Activated naive CD4-positive, alpha-beta T cell treated with anti-CD3 and anti-CD28 coated beads, Interleukin-2, amount 50 U/mL, for 24 hours (primary cell): ENCODE results near the gene PTK6.
A peak's percentile ranks its signal among the peaks of the same experiment; 100 is the strongest.
"Not testable (repeated sequence)": the region's sequence is repeated elsewhere in the genome, so short reads cannot be mapped to it uniquely, and the experiment has no call there.

Experiments
- H3K27ac Mint-ChIP-seq: one replicate; pipeline ENCODE4 v1.8.0; 2021; ENCODE audit warnings: mild to moderate bottlenecking, mixed read lengths
- H3K27me3 Mint-ChIP-seq: one replicate; pipeline ENCODE4 v1.8.0; 2021; ENCODE audit warnings: mixed read lengths
- H3K36me3 Mint-ChIP-seq: one replicate; pipeline ENCODE4 v1.8.0; 2021; ENCODE audit warnings: mixed read lengths
- H3K4me1 Mint-ChIP-seq: one replicate; pipeline ENCODE4 v1.8.0; 2021; ENCODE audit warnings: mixed read lengths
- H3K4me3 Mint-ChIP-seq: one replicate; pipeline ENCODE4 v1.8.0; 2021; ENCODE audit warnings: mild to moderate bottlenecking, mixed read lengths
- H3K9me3 Mint-ChIP-seq: one replicate; pipeline ENCODE4 v1.8.0; 2021; ENCODE audit warnings: mixed read lengths

Gene PTK6

GRCh38 chr20:63519668-63520503 is 17.3 kb downstream of the PTK6 start:
- no peak overlapping the region for H3K27ac Mint-ChIP-seq

GRCh38 chr20:63518946-63519667 is 18.1 kb downstream of the PTK6 start:
- peaks cover 5% of the 10 kb centered on the region for H3K4me1 Mint-ChIP-seq
- peak overlapping the region; percentile 59 for H3K27ac Mint-ChIP-seq
- peaks cover 7% of the 10 kb centered on the region for H3K36me3 Mint-ChIP-seq
- peak overlapping the region; percentile 64 for H3K4me3 Mint-ChIP-seq
- H3K9me3 Mint-ChIP-seq, result no peaks in the 10 kb centered on the region
- no peaks in the 10 kb centered on the region for H3K27me3 Mint-ChIP-seq

More at GRCh38 chr20:63519668-63520503, 17.3 kb downstream of the PTK6 start:
- Mint-ChIP-seq H3K9me3 (no peaks in the 10 kb centered on the region), H3K27me3 (no peaks in the 10 kb centered on the region), H3K36me3 (peaks cover 9% of the 10 kb centered on the region), H3K4me3 (peak overlapping the region; percentile 64), H3K4me1 (peaks cover 5% of the 10 kb centered on the region)

GRCh38 chr20:63518351-63518861 is 18.8 kb downstream of the PTK6 start:
- Mint-ChIP-seq H3K27ac (peak overlapping the region; percentile 59), H3K4me1 (peaks cover 5% of the 10 kb centered on the region), H3K27me3 (no peaks in the 10 kb centered on the region), H3K4me3 (peak overlapping the region; percentile 44), H3K36me3 (peaks cover 3% of the 10 kb centered on the region), H3K9me3 (no peaks in the 10 kb centered on the region)

GRCh38 chr20:63517376-63518309 is 19.5 kb downstream of the PTK6 start:
- Mint-ChIP-seq H3K4me1 (peaks cover 3% of the 10 kb centered on the region), H3K27ac (no peak overlapping the region), H3K27me3 (peaks cover 2% of the 10 kb centered on the region), H3K9me3 (no peaks in the 10 kb centered on the region), H3K36me3 (peaks cover 2% of the 10 kb centered on the region), H3K4me3 (no peak overlapping the region)

GRCh38 chr20:63514520-63514919 is 22.7 kb downstream of the PTK6 start:
- H3K4me1 Mint-ChIP-seq, H3K9me3 Mint-ChIP-seq, H3K4me3 Mint-ChIP-seq, H3K36me3 Mint-ChIP-seq, H3K27ac Mint-ChIP-seq: not testable (repeated sequence)
- H3K27me3 Mint-ChIP-seq, result peaks cover 11% of the 10 kb centered on the region

- Mint-ChIP-seq H3K27me3 (peaks cover 16% of the 10 kb centered on the region), H3K36me3 (no peaks in the 10 kb centered on the region), H3K9me3 (no peaks in the 10 kb centered on the region), H3K4me1 (no peaks in the 10 kb centered on the region), H3K27ac (no peak overlapping the region), H3K4me3 (no peak overlapping the region)
These were observed 24.0 kb downstream of the PTK6 start for GRCh38 chr20:63513207-63513606.

GRCh38 chr20:63509088-63509564 is 28.1 kb downstream of the PTK6 start:
- no peaks in the 10 kb centered on the region for H3K4me1 Mint-ChIP-seq
- H3K9me3 Mint-ChIP-seq, result peaks cover 1% of the 10 kb centered on the region
- H3K27ac Mint-ChIP-seq, result no peak overlapping the region
- H3K27me3 Mint-ChIP-seq, result peaks cover 23% of the 10 kb centered on the region
- H3K4me3 Mint-ChIP-seq, result no peak overlapping the region
- peaks cover under 1% of the 10 kb centered on the region for H3K36me3 Mint-ChIP-seq

- H3K36me3 Mint-ChIP-seq, result peaks cover 1% of the 10 kb centered on the region
- no peak overlapping the region for H3K27ac Mint-ChIP-seq
- H3K4me1 Mint-ChIP-seq, result no peaks in the 10 kb centered on the region
- H3K27me3 Mint-ChIP-seq, result peaks cover 22% of the 10 kb centered on the region
- H3K4me3 Mint-ChIP-seq, result no peak overlapping the region
- peaks cover 4% of the 10 kb centered on the region for H3K9me3 Mint-ChIP-seq
These were observed 29.0 kb downstream of the PTK6 start for GRCh38 chr20:63508072-63508768.

GRCh38 chr20:63507083-63507743 is 30.0 kb downstream of the PTK6 start:
- H3K36me3 Mint-ChIP-seq, result peaks cover 1% of the 10 kb centered on the region
- peaks cover 4% of the 10 kb centered on the region for H3K9me3 Mint-ChIP-seq
- peak overlapping the region; percentile 36 for H3K27ac Mint-ChIP-seq
- no peaks in the 10 kb centered on the region for H3K4me1 Mint-ChIP-seq
- H3K4me3 Mint-ChIP-seq, result no peak overlapping the region
- H3K27me3 Mint-ChIP-seq, result peaks cover 21% of the 10 kb centered on the region

GRCh38 chr20:63505723-63506122 is 31.5 kb downstream of the PTK6 start:
- H3K36me3 Mint-ChIP-seq, result peaks cover 1% of the 10 kb centered on the region
- H3K9me3 Mint-ChIP-seq, result peaks cover 4% of the 10 kb centered on the region
- H3K4me3 Mint-ChIP-seq, result no peak overlapping the region
- H3K4me1 Mint-ChIP-seq, result no peaks in the 10 kb centered on the region
- no peak overlapping the region for H3K27ac Mint-ChIP-seq
- peaks cover 20% of the 10 kb centered on the region for H3K27me3 Mint-ChIP-seq

- peaks cover 4% of the 10 kb centered on the region for H3K9me3 Mint-ChIP-seq
- peaks cover 17% of the 10 kb centered on the region for H3K27me3 Mint-ChIP-seq
- H3K4me1 Mint-ChIP-seq, result no peaks in the 10 kb centered on the region
- H3K27ac Mint-ChIP-seq, result no peak overlapping the region
- H3K4me3 Mint-ChIP-seq, result no peak overlapping the region
- peaks cover 1% of the 10 kb centered on the region for H3K36me3 Mint-ChIP-seq
These were observed 31.9 kb downstream of the PTK6 start for GRCh38 chr20:63505281-63505680.

- no peaks in the 10 kb centered on the region for H3K4me1 Mint-ChIP-seq
- peaks cover 15% of the 10 kb centered on the region for H3K27me3 Mint-ChIP-seq
These were observed 32.5 kb downstream of the PTK6 start for GRCh38 chr20:63504642-63505041.

GRCh38 chr20:63503524-63503923 is 33.7 kb downstream of the PTK6 start:
- H3K27me3 Mint-ChIP-seq, result peaks cover 11% of the 10 kb centered on the region
- H3K36me3 Mint-ChIP-seq, result peaks cover 1% of the 10 kb centered on the region
- no peak overlapping the region for H3K27ac Mint-ChIP-seq
- peaks cover 4% of the 10 kb centered on the region for H3K9me3 Mint-ChIP-seq
- no peaks in the 10 kb centered on the region for H3K4me1 Mint-ChIP-seq
- no peak overlapping the region for H3K4me3 Mint-ChIP-seq

More at GRCh38 chr20:63504642-63505041, 32.5 kb downstream of the PTK6 start:
- H3K36me3 Mint-ChIP-seq, result peaks cover 1% of the 10 kb centered on the region
- peaks cover 4% of the 10 kb centered on the region for H3K9me3 Mint-ChIP-seq
- no peak overlapping the region for H3K27ac Mint-ChIP-seq
- no peak overlapping the region for H3K4me3 Mint-ChIP-seq

- Mint-ChIP-seq H3K9me3 (peaks cover 4% of the 10 kb centered on the region), H3K4me1 (no peaks in the 10 kb centered on the region), H3K36me3 (peaks cover 1% of the 10 kb centered on the region), H3K27ac (no peak overlapping the region), H3K4me3 (no peak overlapping the region), H3K27me3 (peaks cover 6% of the 10 kb centered on the region)
These were observed 34.5 kb downstream of the PTK6 start for GRCh38 chr20:63502671-63503172.
